GM19463 (cell line): ENCODE data around the gene NFIX.

Experiments
- ATAC-seq: cut with Tn5 transposase; IDR thresholded peaks from one replicate; pipeline ENCODE4 v1.9.1; 2021; ENCODE audit warnings: mild to moderate bottlenecking, moderate library complexity; ENCODE audit not compliant: unreplicated experiment

The NFIX gene

GRCh38 chr19:12987190-12987589 lies 8.1 kb upstream of the NFIX start:
- ATAC-seq, result no peak

- no peak for ATAC-seq
Observed at GRCh38 chr19:12987781-12988180, 7.5 kb upstream of the NFIX start.

- ATAC-seq, result no peak
Observed at GRCh38 chr19:12990431-12990830, 4.8 kb upstream of the NFIX start.

GRCh38 chr19:12990853-12991252 lies 4.4 kb upstream of the NFIX start:
- no peak for ATAC-seq

GRCh38 chr19:12991296-12991695 lies 4.0 kb upstream of the NFIX start:
- no peak for ATAC-seq

GRCh38 chr19:12992729-12993128 lies 2.5 kb upstream of the NFIX start:
- no peak for ATAC-seq

- no peak for ATAC-seq
Observed at GRCh38 chr19:12993562-12993961, 1.7 kb upstream of the NFIX start.

GRCh38 chr19:12995596-12996405 lies 526 bp downstream of the NFIX start:
- ATAC-seq, result no peak

- ATAC-seq, result no peak
Observed at GRCh38 chr19:12996406-12997094, 1.3 kb downstream of the NFIX start.

GRCh38 chr19:12997179-12997966 lies 2.1 kb downstream of the NFIX start:
- ATAC-seq, result no peak

GRCh38 chr19:12997967-12998940 lies 3.0 kb downstream of the NFIX start:
- ATAC-seq, result no peak

- ATAC-seq, result no peak
Observed at GRCh38 chr19:13001166-13001501, 5.9 kb downstream of the NFIX start.

GRCh38 chr19:13001502-13002165 lies 6.4 kb downstream of the NFIX start:
- no peak for ATAC-seq

GRCh38 chr19:13002166-13002898 lies 7.1 kb downstream of the NFIX start:
- no peak for ATAC-seq

GRCh38 chr19:13003081-13003480 lies 7.8 kb downstream of the NFIX start:
- no peak for ATAC-seq

- no peak for ATAC-seq
Observed at GRCh38 chr19:13004273-13004672, 9.0 kb downstream of the NFIX start.

- ATAC-seq, result no peak
Observed at GRCh38 chr19:13005253-13005652, 10.0 kb downstream of the NFIX start.

- no peak for ATAC-seq
Observed at GRCh38 chr19:13005861-13006370, 10.6 kb downstream of the NFIX start.
